Endodermal cell (in vitro differentiated cells): ENCODE data around the gene PGD. TPM values are rescaled to one million over a fixed set of nuclear protein-coding genes. Genes with fewer than 3 reads are reported as not detected.
A peak's percentile ranks its signal among the peaks of the same experiment; 100 is the strongest.
"Not testable (repeated sequence)": the region's sequence is repeated elsewhere in the genome, so short reads cannot be mapped to it uniquely, and the experiment has no call there.

Source experiments
- DNase-seq: peaks from one replicate; pipeline ENCODE4 v3.0.0-alpha.2; 2017
- H3K27ac ChIP-seq: 2 replicates; pipeline ENCODE4 v1.5.1; 2013; ENCODE audit warnings: mild to moderate bottlenecking, low read depth, low read length, moderate library complexity
- H3K27me3 ChIP-seq: 2 replicates; pipeline ENCODE4 v1.6.1; 2013; ENCODE audit warnings: mild to moderate bottlenecking, low read length, moderate library complexity; ENCODE audit not compliant: insufficient read depth, control insufficient read depth, poor library complexity, severe bottlenecking
- H3K36me3 ChIP-seq: 2 replicates; pipeline ENCODE4 v1.7.0; 2013; ENCODE audit warnings: mild to moderate bottlenecking, low read length, moderate library complexity; ENCODE audit not compliant: control insufficient read depth, insufficient read depth
- H3K4me1 ChIP-seq: one replicate; pipeline ENCODE4 v1.7.0; 2013; ENCODE audit warnings: low read length; ENCODE audit not compliant: control insufficient read depth, insufficient read depth
- H3K4me3 ChIP-seq: 2 replicates; pipeline ENCODE4 v1.5.1; 2013; ENCODE audit warnings: mild to moderate bottlenecking, low read length, moderate library complexity
- H3K9ac ChIP-seq: 2 replicates; pipeline ENCODE4 v1.6.1; 2013; ENCODE audit warnings: mild to moderate bottlenecking, low read length, moderate library complexity; ENCODE audit not compliant: poor library complexity, severe bottlenecking; ENCODE audit errors: extremely low read depth
- H3K9me3 ChIP-seq: 2 replicates; pipeline ENCODE4 v1.6.1; 2013; ENCODE audit warnings: mild to moderate bottlenecking, low read length, moderate library complexity; ENCODE audit not compliant: control insufficient read depth
- H3K27ac Mint-ChIP-seq: 2 replicates; pipeline ENCODE4 v1.8.0; 2020; ENCODE audit warnings: mixed read lengths
- H3K27me3 Mint-ChIP-seq: 2 replicates; pipeline ENCODE4 v1.8.0; 2021; ENCODE audit warnings: mild to moderate bottlenecking, mixed read lengths; ENCODE audit not compliant: insufficient read depth
- H3K36me3 Mint-ChIP-seq: 2 replicates; pipeline ENCODE4 v1.8.0; 2020; ENCODE audit warnings: low read depth, mixed read lengths
- H3K4me1 Mint-ChIP-seq: 2 replicates; pipeline ENCODE4 v1.8.0; 2020; ENCODE audit warnings: mixed read lengths
- H3K4me3 Mint-ChIP-seq: 2 replicates; pipeline ENCODE4 v1.8.0; 2020; ENCODE audit warnings: mild to moderate bottlenecking, moderate library complexity, mixed read lengths
- H3K9me3 Mint-ChIP-seq: 2 replicates; pipeline ENCODE4 v1.8.0; 2020; ENCODE audit warnings: mild to moderate bottlenecking, mixed read lengths
- CTCF ChIP-seq: fragments of 200-600 bp; sonication (generic); conservative IDR thresholded peaks from 2 replicates; pipeline ENCODE4 v1.5.0; 2021; ENCODE audit warnings: antibody characterized with exemption, mild to moderate bottlenecking
- WGBS, 2 experiments: methylation state at CpG; one replicate each; pipeline versions ENCODE4 v1.1.5 to v1.1.7; 2013; ENCODE audit warnings: missing lambda C conversion rate in 2 of 2, mixed read lengths in 1 of 2; ENCODE audit not compliant: insufficient coverage in 1 of 2, insufficient read length in 1 of 2; 5-methylcytosine and 5-hydroxymethylcytosine counted together
- total RNA-seq, 2 donors: library from RNA; stranded (reverse); fragmentation: NEBNext Ultra II Directional in 1 of 2; extraction: Animal tissue kit (Norgen Biotek cat#: 25700) in 1 of 2; gene quantifications; 2 replicates in 1 of 2; 3 replicates in 1 of 2; pipeline ENCODE4 v1.2.1, GENCODE V29; 2021

PGD gene
- total RNA-seq, 2 donors from 2014 or later: 198 to 217 TPM

GRCh38 chr1:10407201-10407600, 8.3 kb downstream of the PGD start:
- DNase-seq: no peak
- Mint-ChIP-seq H3K9me3 (no peaks in the 10 kb centered on the region), H3K27ac (no peak overlapping the region), H3K4me3 (no peak overlapping the region), H3K36me3 (peaks cover 80% of the 10 kb centered on the region), H3K4me1 (no peaks in the 10 kb centered on the region), H3K27me3 (no peaks in the 10 kb centered on the region)
- H3K36me3 ChIP-seq: peaks cover 98% of the 10 kb centered on the region
- no peak overlapping the region for H3K4me3 ChIP-seq
- H3K27me3 ChIP-seq: no peaks in the 10 kb centered on the region
- TF ChIP-seq CTCF: no peak
- no peak overlapping the region for H3K9ac ChIP-seq
- H3K9me3 ChIP-seq: no peaks in the 10 kb centered on the region
- WGBS, 2 experiments: 94 to 100% methylated on average over 2 of the region's 2 CpGs
- H3K4me1 ChIP-seq: no peaks in the 10 kb centered on the region
- H3K27ac ChIP-seq: no peak overlapping the region

- no peak for TF ChIP-seq CTCF
- WGBS, 2 experiments: 91% methylated on average over 6 of the region's 6 CpGs; no CpG with 5 or more reads in 1 of the 2 experiments
- Histone ChIP-seq H3K4me1 (no peaks in the 10 kb centered on the region), H3K4me3 (no peak overlapping the region), H3K27me3 (no peaks in the 10 kb centered on the region), H3K9ac (no peak overlapping the region), H3K27ac (no peak overlapping the region), H3K36me3 (peaks cover 95% of the 10 kb centered on the region), H3K9me3 (no peaks in the 10 kb centered on the region)
- Mint-ChIP-seq H3K36me3 (peaks cover 83% of the 10 kb centered on the region), H3K4me3 (no peak overlapping the region), H3K27ac (peak overlapping the region; percentile 84), H3K4me1 (peaks cover 6% of the 10 kb centered on the region), H3K9me3 (no peaks in the 10 kb centered on the region), H3K27me3 (no peaks in the 10 kb centered on the region)
- peak; percentile 80 for DNase-seq
Measured at GRCh38 chr1:10415211-10415930, 16.5 kb downstream of the PGD start.

- not testable (repeated sequence) for H3K27ac ChIP-seq, H3K9ac ChIP-seq, DNase-seq, H3K9me3 Mint-ChIP-seq, H3K27me3 Mint-ChIP-seq, H3K4me1 ChIP-seq, H3K4me3 ChIP-seq, H3K9me3 ChIP-seq, H3K27me3 ChIP-seq, H3K4me1 Mint-ChIP-seq, H3K4me3 Mint-ChIP-seq
- H3K27ac Mint-ChIP-seq: peak overlapping the region; percentile 56
- 100% methylated on average over 1 of the region's 1 CpG; no CpG with 5 or more reads in 1 of the 2 experiments for WGBS, 2 experiments
- peaks cover 95% of the 10 kb centered on the region for H3K36me3 ChIP-seq
- peaks cover 87% of the 10 kb centered on the region for H3K36me3 Mint-ChIP-seq
Measured at GRCh38 chr1:10415967-10416366, 17.1 kb downstream of the PGD start.

- not testable (repeated sequence) for H3K4me1 ChIP-seq, H3K4me3 ChIP-seq, H3K27ac ChIP-seq, H3K9me3 Mint-ChIP-seq, H3K4me1 Mint-ChIP-seq, H3K27ac Mint-ChIP-seq, DNase-seq, H3K27me3 ChIP-seq, H3K4me3 Mint-ChIP-seq, H3K9me3 ChIP-seq, H3K9ac ChIP-seq, H3K27me3 Mint-ChIP-seq
- 97% methylated on average over 6 of the region's 8 CpGs for WGBS, 2 experiments
- peaks cover 77% of the 10 kb centered on the region for H3K36me3 Mint-ChIP-seq
- H3K36me3 ChIP-seq: peaks cover 69% of the 10 kb centered on the region
Measured at GRCh38 chr1:10418741-10419140, 19.9 kb downstream of the PGD start.
